GM12878 (cell line): Measurements from ENCODE around the gene CROCC. TPM values are rescaled to one million over a fixed set of nuclear protein-coding genes. Genes with fewer than 3 reads are reported as not detected.

Experiments used
- ATAC-seq: fragments of 200-7000 bp; cut with Tn5 transposase; 3 replicates; pipeline ENCODE4 v1.9.1; 2020; ENCODE audit warnings: mild to moderate bottlenecking, moderate library complexity
- BruUV-seq: library from RNA; stranded (reverse); fragments of 400-500 nt; replicated peaks from 2 replicates; lab custom pipeline; 2021; lab: Mats Ljungman, UMichigan
- CTCF ChIA-PET: fragments of 300-600 bp; sonication (Branson Sonifier 250); formaldehyde crosslinking; extraction: SDS; loops from one replicate; lab custom pipeline; 2021; ENCODE audit warnings: inconsistent platforms; lab: Yijun Ruan, JAX
- POLR2A ChIA-PET: fragments of 350-600 bp; formaldehyde crosslinking; extraction: SDS; loops from one replicate; lab custom pipeline; 2021; ENCODE audit warnings: inconsistent platforms; lab: Charles Lee
- RAD21 ChIA-PET: fragments of 300-600 bp; sonication (Branson Sonifier 250); formaldehyde crosslinking; loops from one replicate; lab custom pipeline; 2023; ENCODE audit warnings: antibody characterized with exemption; ENCODE audit not compliant: unreplicated experiment; lab: Charles Lee
- SMC1A ChIA-PET: fragments of 300-600 bp; sonication (Branson Sonifier 250); formaldehyde crosslinking; loops from one replicate; lab custom pipeline; 2023; ENCODE audit not compliant: unreplicated experiment, uncharacterized antibody; lab: Charles Lee
- DNase-seq: peaks from one replicate; pipeline ENCODE4 v3.0.0-alpha.2; 2011; ENCODE audit warnings: low read depth, low spot score
- FAIRE-seq: peaks from 3 replicates; lab custom pipeline; 2011; peaks lifted over from hg19 to GRCh38; lab: Jason Lieb, UNC
- H2AFZ ChIP-seq: 2 replicates; pipeline ENCODE4 v1.6.0; 2011; ENCODE audit warnings: low read depth, low read length, control low read depth; ENCODE audit not compliant: control insufficient read depth
- H3K27ac ChIP-seq: 2 replicates; pipeline ENCODE4 v1.5.1; 2011; ENCODE audit warnings: control low read depth; ENCODE audit not compliant: control insufficient read depth, insufficient read depth
- H3K27me3 ChIP-seq, 2 experiments: replicated peaks in 1 of 2; 2 replicates each; pipeline versions ENCODE4 v1.6.0 to v1.6.1; 2011; ENCODE audit warnings: low read length in 1 of 2; ENCODE audit not compliant: control insufficient read depth in 2 of 2, insufficient read depth in 2 of 2
- H3K36me3 ChIP-seq, 2 experiments: 2 replicates each; pipeline ENCODE4 v1.5.1; 2011; ENCODE audit warnings: low read length in 1 of 2; ENCODE audit not compliant: control insufficient read depth in 2 of 2, insufficient read depth in 2 of 2
- H3K4me1 ChIP-seq: 2 replicates; pipeline ENCODE4 v1.6.1; 2011; ENCODE audit warnings: mild to moderate bottlenecking, low read length, moderate library complexity, mixed read lengths; ENCODE audit not compliant: control insufficient read depth, insufficient read depth
- H3K4me2 ChIP-seq: 2 replicates; pipeline ENCODE4 v1.6.0; 2011; ENCODE audit warnings: control low read depth; ENCODE audit not compliant: control insufficient read depth, insufficient read depth
- H3K4me3 ChIP-seq: fragments of 200-600 bp; sonication (generic); 2 replicates; pipeline ENCODE4 v1.5.1; 2016
- H3K79me2 ChIP-seq: 2 replicates; pipeline ENCODE4 v1.6.0; 2011; ENCODE audit warnings: low read length; ENCODE audit not compliant: control insufficient read depth, insufficient read depth
- H3K9ac ChIP-seq: 2 replicates; pipeline ENCODE4 v1.8.0; 2011; ENCODE audit warnings: low read length, control low read depth, mixed read lengths; ENCODE audit not compliant: control insufficient read depth, insufficient read depth
- H3K9me3 ChIP-seq: replicated peaks from 3 replicates; pipeline ENCODE4 v1.5.1; 2011; ENCODE audit warnings: mild to moderate bottlenecking, low read length; ENCODE audit not compliant: control insufficient read depth, insufficient read depth
- H4K20me1 ChIP-seq: 2 replicates; pipeline ENCODE4 v1.6.0; 2011; ENCODE audit not compliant: control insufficient read depth, insufficient read depth
- EP300 ChIP-seq, 2 experiments: fragments of 150-350 bp in 1 of 2; IDR thresholded peaks; 2 replicates each; pipeline ENCODE4 v1.6.1; 2011 to 2012; ENCODE audit warnings: low read depth in 2 of 2, low read length in 2 of 2, borderline replicate concordance in 1 of 2, improper control_type of control experiment in 1 of 2, inconsistent platforms in 1 of 2; ENCODE audit not compliant: control insufficient read depth in 1 of 2
- EZH2 ChIP-seq: IDR thresholded peaks from 2 replicates; pipeline ENCODE4 v1.6.1; 2012; ENCODE audit warnings: low read depth, mild to moderate bottlenecking, control low read depth, inconsistent platforms, low read length, borderline replicate concordance; ENCODE audit not compliant: control insufficient read depth
- JUNB ChIP-seq: IDR thresholded peaks from 2 replicates; pipeline ENCODE4 v1.6.1; 2016; ENCODE audit warnings: antibody characterized with exemption, mild to moderate bottlenecking
- MEF2B ChIP-seq: fragments of 450-650 bp; IDR thresholded peaks from 2 replicates; pipeline ENCODE4 v1.6.1; 2018; ENCODE audit warnings: mild to moderate bottlenecking, moderate library complexity; ENCODE audit not compliant: partially characterized antibody, poor library complexity, severe bottlenecking
- NFYA ChIP-seq: IDR thresholded peaks from 2 replicates; pipeline ENCODE4 v1.6.1; 2011; ENCODE audit warnings: low read depth, mild to moderate bottlenecking, low read length, improper control_type of control experiment, borderline replicate concordance
- WGBS: methylation state at CpG from one replicate; pipeline ENCODE4 v1.1.6; 2016; ENCODE audit warnings: low lambda C conversion rate; ENCODE audit not compliant: insufficient replicate concordance, insufficient coverage; ENCODE audit errors: missing lambda C conversion rate; 5-methylcytosine and 5-hydroxymethylcytosine counted together
- in situ Hi-C: fragments of 300-500 bp; cut with MboI; formaldehyde crosslinking; loops from 9 replicates; pipeline ENCODE4 v1.14.3; 2018; ENCODE audit warnings: mixed read lengths
- intact Hi-C: fragments of 100-400 bp; cut with micrococcal nuclease; formaldehyde crosslinking; loops from one replicate; pipeline ENCODE4 v1.14.2; 2022; ENCODE audit not compliant: unreplicated experiment
- polyA plus RNA-seq, 11 experiments: library from polyadenylated mRNA; depleted of rRNA in 4 of 11; unstranded in 6 of 11; stranded (reverse) in 5 of 11; fragments of >200 nt; fragmentation: Nextera tagmentation in 4 of 11; fragmentation: Illumina TruSeq in 1 of 11; extraction: Ambion mirVana in 4 of 11; extraction: Trizol in 1 of 11; gene quantifications; 1 replicate in 1 of 11; 2 replicates in 10 of 11; pipeline versions ENCODE4 v1.2.1 to v1.2.3, GENCODE V29; 2011 to 2016; ENCODE audit warnings: inconsistent platforms in 2 of 11, missing spikeins in 2 of 11, low read depth in 1 of 11
- total RNA-seq, 4 experiments: library from RNA; depleted of rRNA in 3 of 4; stranded (reverse); fragments of >200 nt in 3 of 4; fragmentation: Illumina TruSeq in 1 of 4; extraction: Trizol in 1 of 4; gene quantifications; 2 replicates each; pipeline versions ENCODE4 v1.2.1 to v1.2.3, GENCODE V29; 2013 to 2021
- TF ChIP-seq, protein P1 (sequence below): fragments of 450-650 bp; IDR thresholded peaks from 2 replicates; pipeline ENCODE4 v1.6.1; 2018; ENCODE audit warnings: mild to moderate bottlenecking, low read depth, moderate library complexity; ENCODE audit not compliant: partially characterized antibody

The CROCC gene
- total and polyA plus RNA-seq, 10 of the 15 experiments (the other 5 are each of a cell fraction or from before 2014, with no cell fraction given) = 0.04 to 5.5 (median 2.3) TPM

DNA sequence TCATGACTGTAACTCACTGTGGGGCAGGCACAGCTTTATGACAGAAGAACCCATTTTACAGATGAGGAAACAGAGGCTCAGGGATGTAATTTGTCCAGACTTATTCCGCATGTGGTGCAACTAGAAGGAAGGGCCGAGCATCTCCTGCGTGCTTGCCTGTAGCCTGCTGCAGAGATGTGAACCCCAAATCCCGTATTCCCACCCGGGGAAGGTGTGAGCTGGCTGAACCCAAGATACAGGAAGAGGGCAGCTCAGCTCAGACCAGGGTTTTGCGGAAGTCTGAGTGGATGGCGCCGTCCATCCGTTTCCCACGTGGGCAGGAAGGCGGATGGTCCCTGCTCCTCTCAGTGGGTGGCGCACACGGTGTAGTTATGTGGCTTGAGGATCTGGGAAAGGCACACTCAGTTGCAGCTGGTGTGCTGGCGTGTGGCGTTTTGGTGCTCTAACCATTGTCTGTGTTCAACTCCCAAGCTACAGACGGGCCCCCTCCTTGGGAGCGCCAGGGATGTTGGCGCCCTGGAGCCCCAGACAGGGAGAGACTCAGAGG, 1.2 kb downstream of the CROCC start:
- Histone ChIP-seq H3K4me1 (no peaks in the 10 kb centered on the region), H2AFZ (no peak overlapping the region), H3K79me2 (no peaks in the 10 kb centered on the region), H3K36me3 (no peaks in the 10 kb centered on the region), H4K20me1 (no peaks in the 10 kb centered on the region), H3K9ac (no peak overlapping the region), H3K27me3 (no peaks in the 10 kb centered on the region), H3K9me3 (no peaks in the 10 kb centered on the region), H3K4me2 (no peak overlapping the region), H3K27ac (no peak overlapping the region), H3K4me3 (no peak overlapping the region)
- ChIA-PET POLR2A (no interaction called here), CTCF (no interaction called here), RAD21 (no interaction called here), SMC1A (no interaction called here)
- no peak for ATAC-seq
- FAIRE-seq = no peak
- TF ChIP-seq JUNB = no peak
- no peak for TF ChIP-seq MEF2B
- TF ChIP-seq EZH2 = no peak
- TF ChIP-seq NFYA = no peak
- no peak for TF ChIP-seq EP300 (IDR thresholded peaks at IDR 0.05; ENCODE audit: borderline replicate concordance in 1 of 2, control insufficient read depth in 1 of 2, low read depth in 2 of 2, low read length in 2 of 2)
- TF ChIP-seq, protein P1, sequence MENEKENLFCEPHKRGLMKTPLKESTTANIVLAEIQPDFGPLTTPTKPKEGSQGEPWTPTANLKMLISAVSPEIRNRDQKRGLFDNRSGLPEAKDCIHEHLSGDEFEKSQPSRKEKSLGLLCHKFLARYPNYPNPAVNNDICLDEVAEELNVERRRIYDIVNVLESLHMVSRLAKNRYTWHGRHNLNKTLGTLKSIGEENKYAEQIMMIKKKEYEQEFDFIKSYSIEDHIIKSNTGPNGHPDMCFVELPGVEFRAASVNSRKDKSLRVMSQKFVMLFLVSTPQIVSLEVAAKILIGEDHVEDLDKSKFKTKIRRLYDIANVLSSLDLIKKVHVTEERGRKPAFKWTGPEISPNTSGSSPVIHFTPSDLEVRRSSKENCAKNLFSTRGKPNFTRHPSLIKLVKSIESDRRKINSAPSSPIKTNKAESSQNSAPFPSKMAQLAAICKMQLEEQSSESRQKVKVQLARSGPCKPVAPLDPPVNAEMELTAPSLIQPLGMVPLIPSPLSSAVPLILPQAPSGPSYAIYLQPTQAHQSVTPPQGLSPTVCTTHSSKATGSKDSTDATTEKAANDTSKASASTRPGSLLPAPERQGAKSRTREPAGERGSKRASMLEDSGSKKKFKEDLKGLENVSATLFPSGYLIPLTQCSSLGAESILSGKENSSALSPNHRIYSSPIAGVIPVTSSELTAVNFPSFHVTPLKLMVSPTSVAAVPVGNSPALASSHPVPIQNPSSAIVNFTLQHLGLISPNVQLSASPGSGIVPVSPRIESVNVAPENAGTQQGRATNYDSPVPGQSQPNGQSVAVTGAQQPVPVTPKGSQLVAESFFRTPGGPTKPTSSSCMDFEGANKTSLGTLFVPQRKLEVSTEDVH = no peak
- in situ Hi-C loops (no loop called here), intact Hi-C loops (no loop called here)
- BruUV-seq = no TSS peak
- DNase-seq = no peak
- WGBS = 58% methylated on average over 18 of the region's 18 CpGs
